Uterus (tissue), 4 donors: ENCODE measurements around the gene SFT2D3. TPM values are rescaled to one million over a fixed set of nuclear protein-coding genes. Genes with fewer than 3 reads are reported as not detected.
"Not testable (repeated sequence)": the region's sequence is repeated elsewhere in the genome, so short reads cannot be mapped to it uniquely, and the experiment has no call there.

ENCODE experiments used
- DNase-seq, 2 donors: peaks; one replicate each; pipeline ENCODE4 v3.0.0-alpha.2; 2019 to 2020
- H3K27ac ChIP-seq, 2 donors: fragments of 200-600 bp; sonication (generic); 1 replicate in 1 of 2; 2 replicates in 1 of 2; pipeline ENCODE4 v1.5.1; 2016 to 2018
- H3K27me3 ChIP-seq, 2 donors: fragments of 200-600 bp; sonication (generic); one replicate each; pipeline ENCODE4 v1.5.1; 2018 to 2019; ENCODE audit warnings: control low read depth in 1 of 2
- H3K36me3 ChIP-seq, 2 donors: fragments of 200-600 bp; sonication (generic); one replicate each; pipeline ENCODE4 v1.5.1; 2019; ENCODE audit warnings: control low read depth in 1 of 2
- H3K4me1 ChIP-seq, 2 donors: fragments of 200-600 bp; sonication (generic); one replicate each; pipeline ENCODE4 v1.5.1; 2018 to 2019; ENCODE audit warnings: control low read depth in 1 of 2
- H3K4me3 ChIP-seq, 2 donors: fragments of 200-600 bp; sonication (generic); 1 replicate in 1 of 2; 2 replicates in 1 of 2; pipeline ENCODE4 v1.5.1; 2018 to 2019; ENCODE audit warnings: mild to moderate bottlenecking in 1 of 2
- H3K9me3 ChIP-seq, 2 donors: fragments of 200-600 bp; sonication (generic); one replicate each; pipeline ENCODE4 v1.5.1; 2019; ENCODE audit warnings: control low read depth in 1 of 2
- CTCF ChIP-seq, 4 experiments: fragments of 200-600 bp in 2 of 4; fragments of 450-650 bp in 2 of 4; sonication (generic) in 2 of 4; IDR thresholded peaks; one replicate each; pipeline ENCODE4 v1.5.1; 2016 to 2019; ENCODE audit warnings: antibody characterized with exemption in 4 of 4, mild to moderate bottlenecking in 2 of 4, moderate library complexity in 1 of 4
- POLR2A ChIP-seq, 2 donors: fragments of 450-650 bp; IDR thresholded peaks; one replicate each; pipeline ENCODE4 v1.6.1; 2016; ENCODE audit warnings: antibody characterized with exemption in 2 of 2, mild to moderate bottlenecking in 1 of 2, moderate library complexity in 1 of 2
- intact Hi-C: fragments of 100-400 bp; cut with DNase I; formaldehyde crosslinking; loops from one replicate; pipeline ENCODE4 v1.15.1; 2023; ENCODE audit warnings: low total_unique reads
- total RNA-seq, 4 donors: library from RNA; depleted of rRNA in 3 of 4; stranded (reverse); fragments of >200 nt in 3 of 4; gene quantifications; one replicate each; pipeline versions ENCODE4 v1.1.0 to v1.2.4, GENCODE V29; 2014 to 2023
- donor health status: DM: yes; HTN: yes; CAD: no.

Gene SFT2D3
- total RNA-seq, 4 donors from 2014 or later, result 5.9 to 27.2 (median 11.1) TPM

- TF ChIP-seq POLR2A (IDR thresholded peaks at IDR 0.05) (no peak), CTCF (IDR thresholded peaks at IDR 0.05) (no peak)
- no peaks in the 10 kb centered on the region for H3K36me3 ChIP-seq
- no peak overlapping the region for H3K4me3 ChIP-seq
- no peaks in the 10 kb centered on the region for H3K27me3 ChIP-seq
- intact Hi-C loops, result no loop called here
- H3K9me3 ChIP-seq, result no peaks in the 10 kb centered on the region
- no peak for DNase-seq
- H3K4me1 ChIP-seq, result no peaks in the 10 kb centered on the region
- H3K27ac ChIP-seq, result no peak overlapping the region
These were observed 46.3 kb downstream of the SFT2D3 start for GRCh38 chr2:127747621-127748020.

GRCh38 chr2:127749537-127749936 lies 48.2 kb downstream of the SFT2D3 start:
- H3K9me3 ChIP-seq, intact Hi-C loops, H3K36me3 ChIP-seq, H3K27ac ChIP-seq, H3K4me3 ChIP-seq, H3K4me1 ChIP-seq, DNase-seq, H3K27me3 ChIP-seq: not testable (repeated sequence)

GRCh38 chr2:127753374-127753773 lies 52.1 kb downstream of the SFT2D3 start:
- TF ChIP-seq CTCF (IDR thresholded peaks at IDR 0.05), result no peak
- TF ChIP-seq POLR2A (IDR thresholded peaks at IDR 0.05), result no peak
- intact Hi-C loops, result no loop called here
- no peaks in the 10 kb centered on the region for H3K9me3 ChIP-seq

GRCh38 chr2:127754186-127754585 lies 52.9 kb downstream of the SFT2D3 start:
- no peaks in the 10 kb centered on the region for H3K27me3 ChIP-seq

More at GRCh38 chr2:127753374-127753773, 52.1 kb downstream of the SFT2D3 start:
- H3K4me1 ChIP-seq, result no peaks in the 10 kb centered on the region
- no peak for DNase-seq
- H3K27ac ChIP-seq, result no peak overlapping the region
- no peaks in the 10 kb centered on the region for H3K27me3 ChIP-seq
- H3K36me3 ChIP-seq, result no peaks in the 10 kb centered on the region
- no peak overlapping the region for H3K4me3 ChIP-seq

More at GRCh38 chr2:127754186-127754585, 52.9 kb downstream of the SFT2D3 start:
- Histone ChIP-seq H3K4me1 (no peaks in the 10 kb centered on the region), H3K4me3 (no peak overlapping the region), H3K9me3 (no peaks in the 10 kb centered on the region), H3K27ac (no peak overlapping the region), H3K36me3 (no peaks in the 10 kb centered on the region)
- TF ChIP-seq POLR2A (IDR thresholded peaks at IDR 0.05), result no peak
- no peak for TF ChIP-seq CTCF (IDR thresholded peaks at IDR 0.05)
- no peak for DNase-seq
- intact Hi-C loops, result no loop called here

Other genes starting within 250 kb of the SFT2D3 start
- 10 to 100 TPM in 3 of 4 donors, 1 to 10 TPM in 1; 8.5 to 47.4 (median 33.1) TPM for gene IWS1, start 175.0 kb upstream of the SFT2D3 start, total RNA-seq
- under 1 TPM; 0.21 to 0.48 (median 0.28) TPM for gene MYO7B, start 165.8 kb upstream of the SFT2D3 start, total RNA-seq
- gene GPR17, start 55.3 kb upstream of the SFT2D3 start, total RNA-seq, result under 1 TPM in 1 of 4 donors, not detected in 3; 0.41 TPM
- 100 to 1,000 TPM in 1 of 4 donors, 10 to 100 TPM in 3; 15.8 to 298 (median 66.2) TPM for gene LIMS2, start 26.0 kb upstream of the SFT2D3 start, total RNA-seq
- gene WDR33, start 109.7 kb downstream of the SFT2D3 start, total RNA-seq, result 10 to 100 TPM; 27.4 to 98.2 (median 59.7) TPM
- 10 to 100 TPM in 2 of 4 donors, 1 to 10 TPM in 2; 3.3 to 38.5 (median 15.5) TPM for gene POLR2D, start 156.7 kb downstream of the SFT2D3 start, total RNA-seq
- gene AMMECR1L, start 184.5 kb downstream of the SFT2D3 start, total RNA-seq, result 10 to 100 TPM in 2 of 4 donors, 1 to 10 TPM in 2; 5.4 to 20.4 (median 13.7) TPM